Stimulated activated CD4-positive, alpha-beta T cell treated with anti-CD3 and anti-CD28 coated beads, Interleukin-2, amount 100 ng/mL, for 4 hours (primary cell): ENCODE data around the gene HGS.
"Not testable (repeated sequence)": the region's sequence is repeated elsewhere in the genome, so short reads cannot be mapped to it uniquely, and the experiment has no call there.

Experiments
- DNase-seq: peaks from one replicate; pipeline ENCODE4 v3.0.0-alpha.2; 2020; ENCODE audit warnings: low read depth

HGS gene

GRCh38 chr17:81720267-81721071, 36.7 kb downstream of the HGS start:
- no peak for DNase-seq

- DNase-seq: no peak
Observed at GRCh38 chr17:81722184-81723120, 38.6 kb downstream of the HGS start.

- DNase-seq: no peak
Observed at GRCh38 chr17:81723651-81724209, 39.9 kb downstream of the HGS start.

- no peak for DNase-seq
Observed at GRCh38 chr17:81725439-81725838, 41.6 kb downstream of the HGS start.

GRCh38 chr17:81726004-81726403, 42.2 kb downstream of the HGS start:
- no peak for DNase-seq

GRCh38 chr17:81727324-81728031, 43.7 kb downstream of the HGS start:
- DNase-seq: no peak

GRCh38 chr17:81733507-81734404, 49.9 kb downstream of the HGS start:
- peak; percentile 35 for DNase-seq

- DNase-seq: no peak
Observed at GRCh38 chr17:81734405-81735263, 50.8 kb downstream of the HGS start.

- no peak for DNase-seq
Observed at GRCh38 chr17:81735264-81736102, 51.7 kb downstream of the HGS start.

GRCh38 chr17:81737947-81738800, 54.4 kb downstream of the HGS start:
- no peak for DNase-seq

- DNase-seq: no peak
Observed at GRCh38 chr17:81738801-81739393, 55.1 kb downstream of the HGS start.

- DNase-seq: not testable (repeated sequence)
Observed at GRCh38 chr17:81739593-81739992, 55.8 kb downstream of the HGS start.

- no peak for DNase-seq
Observed at GRCh38 chr17:81740395-81740961, 56.7 kb downstream of the HGS start.

GRCh38 chr17:81741049-81741593, 57.3 kb downstream of the HGS start:
- DNase-seq: no peak

GRCh38 chr17:81741594-81742452, 58.0 kb downstream of the HGS start:
- DNase-seq: no peak
